IMR-90 (cell line): ENCODE measurements around the gene CAMTA1. TPM values are rescaled to one million over a fixed set of nuclear protein-coding genes. Genes with fewer than 3 reads are reported as not detected.

Experiments
- ATAC-seq: fragments of 200-7000 bp; cut with Tn5 transposase; 2 replicates; pipeline ENCODE4 v1.9.1; 2020; ENCODE audit warnings: low read depth, mild to moderate bottlenecking, moderate library complexity
- BruUV-seq: library from RNA; stranded (reverse); fragments of 400-500 nt; replicated peaks from 2 replicates; lab custom pipeline; 2021; lab: Mats Ljungman, UMichigan
- CTCF ChIA-PET: fragments of 300-600 bp; formaldehyde crosslinking; extraction: SDS; loops from one replicate; lab custom pipeline; 2021; ENCODE audit warnings: antibody characterized with exemption; lab: Yijun Ruan, JAX
- POLR2A ChIA-PET: fragments of 300-600 bp; sonication (Branson Sonifier 250); formaldehyde crosslinking; loops from one replicate; lab custom pipeline; 2022; ENCODE audit warnings: antibody characterized with exemption; ENCODE audit not compliant: unreplicated experiment; lab: Charles Lee
- DNase-seq: peaks from one replicate; pipeline ENCODE4 v3.0.0; 2013
- H2AFZ ChIP-seq: replicated peaks from 2 replicates; pipeline ENCODE3; 2013; ENCODE audit warnings: low read length, mild to moderate bottlenecking; ENCODE audit not compliant: poor library complexity
- H2AK5ac ChIP-seq: 2 replicates; pipeline ENCODE4 v1.6.1; 2013; ENCODE audit warnings: low read depth, low read length, inconsistent platforms
- H2AK9ac ChIP-seq: replicated peaks from 2 replicates; pipeline ENCODE3; 2013; ENCODE audit warnings: mild to moderate bottlenecking, low read depth, low read length, moderate library complexity; ENCODE audit not compliant: poor library complexity
- H2BK120ac ChIP-seq: 2 replicates; pipeline ENCODE4 v1.6.1; 2013; ENCODE audit warnings: low read depth, low read length, inconsistent platforms
- H2BK15ac ChIP-seq: 3 replicates; pipeline ENCODE4 v1.6.1; 2013; ENCODE audit warnings: low read depth, low read length, inconsistent platforms
- H2BK20ac ChIP-seq: 2 replicates; pipeline ENCODE4 v1.6.1; 2013; ENCODE audit warnings: low read depth, mild to moderate bottlenecking, inconsistent platforms, low read length, moderate library complexity
- H2BK5ac ChIP-seq: 2 replicates; pipeline ENCODE4 v1.6.1; 2013; ENCODE audit warnings: mild to moderate bottlenecking, low read depth, low read length, inconsistent platforms; ENCODE audit not compliant: poor library complexity, severe bottlenecking
- H3K14ac ChIP-seq: replicated peaks from 2 replicates; pipeline ENCODE4 v1.6.1; 2013; ENCODE audit warnings: low read depth, low read length, inconsistent platforms
- H3K18ac ChIP-seq: 2 replicates; pipeline ENCODE4 v1.6.1; 2013; ENCODE audit warnings: low read depth, low read length, control low read depth
- H3K23ac ChIP-seq: 2 replicates; pipeline ENCODE4 v1.6.1; 2013; ENCODE audit warnings: low read depth, low read length, inconsistent platforms
- H3K27ac ChIP-seq: 2 replicates; pipeline ENCODE4 v1.5.1; 2013; ENCODE audit warnings: mild to moderate bottlenecking, control low read depth, low read length; ENCODE audit not compliant: insufficient read depth
- H3K27me3 ChIP-seq: 2 replicates; pipeline ENCODE4 v1.6.1; 2013; ENCODE audit warnings: low read length; ENCODE audit not compliant: control insufficient read depth, insufficient read depth
- H3K36me3 ChIP-seq: 2 replicates; pipeline ENCODE4 v1.6.1; 2013; ENCODE audit warnings: low read length, mixed read lengths; ENCODE audit not compliant: control insufficient read depth, insufficient read depth
- H3K4ac ChIP-seq: 2 replicates; pipeline ENCODE4 v1.6.1; 2013; ENCODE audit warnings: low read depth, low read length, inconsistent platforms
- H3K4me1 ChIP-seq: 2 replicates; pipeline ENCODE4 v1.6.1; 2013; ENCODE audit warnings: low read length, mixed read lengths; ENCODE audit not compliant: control insufficient read depth, insufficient read depth
- H3K4me2 ChIP-seq: 2 replicates; pipeline ENCODE4 v1.6.1; 2013; ENCODE audit warnings: low read depth, mild to moderate bottlenecking, control low read depth, low read length, moderate library complexity
- H3K4me3 ChIP-seq: 2 replicates; pipeline ENCODE4 v1.5.1; 2013; ENCODE audit warnings: low read depth, mild to moderate bottlenecking, control low read depth, low read length, moderate library complexity; ENCODE audit not compliant: insufficient read depth
- H3K56ac ChIP-seq: 2 replicates; pipeline ENCODE4 v1.6.1; 2013; ENCODE audit warnings: low read length, inconsistent platforms; ENCODE audit not compliant: insufficient read depth; ENCODE audit errors: extremely low read depth
- H3K79me1 ChIP-seq, 2 experiments: 2 replicates each; pipeline ENCODE4 v1.6.1; 2013; ENCODE audit warnings: low read length in 2 of 2, inconsistent platforms in 1 of 2, low read depth in 1 of 2
- H3K9ac ChIP-seq: 2 replicates; pipeline ENCODE4 v1.6.1; 2013; ENCODE audit warnings: low read depth, low read length, control low read depth
- H3K9me1 ChIP-seq: 2 replicates; pipeline ENCODE4 v1.6.1; 2013; ENCODE audit warnings: low read length, inconsistent platforms; ENCODE audit not compliant: insufficient read depth
- H3K9me3 ChIP-seq: 2 replicates; pipeline ENCODE4 v1.6.1; 2013; ENCODE audit warnings: low read length; ENCODE audit not compliant: control insufficient read depth, insufficient read depth
- H4K20me1 ChIP-seq: 2 replicates; pipeline ENCODE4 v1.6.1; 2013; ENCODE audit warnings: low read length, inconsistent platforms; ENCODE audit not compliant: insufficient read depth
- H4K5ac ChIP-seq: 2 replicates; pipeline ENCODE4 v1.6.1; 2013; ENCODE audit warnings: mild to moderate bottlenecking, low read depth, low read length, control low read depth
- H4K8ac ChIP-seq, 2 experiments: 2 replicates each; pipeline ENCODE4 v1.6.1; 2013; ENCODE audit warnings: low read depth in 2 of 2, low read length in 2 of 2, control low read depth in 1 of 2, inconsistent platforms in 1 of 2
- H4K91ac ChIP-seq: 2 replicates; pipeline ENCODE4 v1.6.1; 2013; ENCODE audit warnings: low read depth, low read length, inconsistent platforms; ENCODE audit not compliant: insufficient read depth
- BHLHE40 ChIP-seq: fragments of 150-350 bp; IDR thresholded peaks from 2 replicates; pipeline ENCODE4 v1.6.1; 2016; ENCODE audit warnings: mild to moderate bottlenecking, low read depth, low read length
- CEBPB ChIP-seq: IDR thresholded peaks from 2 replicates; pipeline ENCODE4 v1.6.1; 2012; ENCODE audit warnings: low read depth, low read length, improper control_type of control experiment
- CHD1 ChIP-seq: IDR thresholded peaks from 2 replicates; pipeline ENCODE4 v1.6.1; 2012; ENCODE audit warnings: low read depth, low read length, improper control_type of control experiment
- ELK1 ChIP-seq: fragments of 150-350 bp; IDR thresholded peaks from 2 replicates; pipeline ENCODE4 v1.6.1; 2016; ENCODE audit warnings: low read depth, mild to moderate bottlenecking, low read length, moderate library complexity, borderline replicate concordance
- FOS ChIP-seq: fragments of 150-350 bp; IDR thresholded peaks from 2 replicates; pipeline ENCODE4 v1.6.1; 2016; ENCODE audit warnings: low read depth, low read length
- MAFK ChIP-seq: IDR thresholded peaks from 2 replicates; pipeline ENCODE4 v1.6.1; 2012; ENCODE audit warnings: low read depth, low read length, improper control_type of control experiment
- MAZ ChIP-seq: IDR thresholded peaks from 2 replicates; pipeline ENCODE4 v1.6.1; 2012; ENCODE audit warnings: low read depth, mild to moderate bottlenecking, low read length, improper control_type of control experiment, moderate library complexity, borderline replicate concordance
- MXI1 ChIP-seq: IDR thresholded peaks from 2 replicates; pipeline ENCODE4 v1.6.1; 2012; ENCODE audit warnings: low read depth, mild to moderate bottlenecking, low read length, moderate library complexity, borderline replicate concordance
- NFE2L2 ChIP-seq: fragments of 150-350 bp; IDR thresholded peaks from 2 replicates; pipeline ENCODE4 v1.6.1; 2016; ENCODE audit warnings: low read depth, mild to moderate bottlenecking, low read length
- POLR2A ChIP-seq: IDR thresholded peaks from 2 replicates; pipeline ENCODE4 v1.6.1; 2012; ENCODE audit warnings: mild to moderate bottlenecking, low read depth, low read length
- RAD21 ChIP-seq: IDR thresholded peaks from 2 replicates; pipeline ENCODE4 v1.6.1; 2012; ENCODE audit warnings: low read length, improper control_type of control experiment
- RCOR1 ChIP-seq: IDR thresholded peaks from 2 replicates; pipeline ENCODE4 v1.6.1; 2012; ENCODE audit warnings: mild to moderate bottlenecking, low read length, improper control_type of control experiment; ENCODE audit not compliant: insufficient replicate concordance
- RFX5 ChIP-seq: IDR thresholded peaks from 2 replicates; pipeline ENCODE4 v1.8.0; 2012; ENCODE audit warnings: low read depth, mild to moderate bottlenecking, low read length, moderate library complexity
- SMC3 ChIP-seq: fragments of 150-350 bp; IDR thresholded peaks from 2 replicates; pipeline ENCODE4 v1.6.1; 2016; ENCODE audit warnings: low read depth, mild to moderate bottlenecking, antibody characterized with exemption, low read length, moderate library complexity
- WGBS, 2 experiments: methylation state at CpG; one replicate each; pipeline versions ENCODE4 v1.1.5 to v1.1.7; 2013; ENCODE audit warnings: missing lambda C conversion rate in 2 of 2; ENCODE audit not compliant: insufficient read length in 1 of 2; ENCODE audit errors: extremely low coverage in 2 of 2; 5-methylcytosine and 5-hydroxymethylcytosine counted together
- dilution Hi-C: fragments of 300-500 bp; cut with HindIII; formaldehyde crosslinking; loops from one replicate; pipeline ENCODE4 v1.14.3; 2018; ENCODE audit warnings: low sequenced_read_pairs; ENCODE audit not compliant: unreplicated experiment
- in situ Hi-C: fragments of 300-500 bp; cut with MboI; formaldehyde crosslinking; loops from 3 replicates; pipeline ENCODE4 v1.14.3; 2019; ENCODE audit warnings: low sequenced_read_pairs, inconsistent platforms, mixed read lengths
- intact Hi-C: fragments of 100-400 bp; cut with micrococcal nuclease; formaldehyde crosslinking; loops from 2 replicates; pipeline ENCODE4 v1.10.0; 2022
- polyA plus RNA-seq, 3 experiments: library from polyadenylated mRNA; depleted of rRNA; stranded (reverse); fragments of >200 nt; gene quantifications; 2 replicates each; pipeline ENCODE4 v1.2.3, GENCODE V29; 2012; ENCODE audit warnings: low replicate concordance in 1 of 3
- total RNA-seq: library from RNA; depleted of rRNA; stranded (reverse); fragments of >200 nt; gene quantifications from 2 replicates; pipeline ENCODE4 v1.2.3, GENCODE V29; 2012
- TF ChIP-seq, protein P1 (sequence below): fragments of 150-350 bp; IDR thresholded peaks from 2 replicates; pipeline ENCODE4 v1.6.1; 2017; ENCODE audit warnings: mild to moderate bottlenecking, antibody characterized with exemption, low read length, low read depth
- TF ChIP-seq, protein P2 (sequence below): conservative IDR thresholded peaks from 2 replicates; pipeline ENCODE4 v1.5.1; 2012; ENCODE audit warnings: mild to moderate bottlenecking, low read depth, low read length, improper control_type of control experiment

CAMTA1 gene
- total and polyA plus RNA-seq, 2 of the 4 experiments (the other 2 are of a cell fraction), result 35.5 to 74.3 TPM

DNA sequence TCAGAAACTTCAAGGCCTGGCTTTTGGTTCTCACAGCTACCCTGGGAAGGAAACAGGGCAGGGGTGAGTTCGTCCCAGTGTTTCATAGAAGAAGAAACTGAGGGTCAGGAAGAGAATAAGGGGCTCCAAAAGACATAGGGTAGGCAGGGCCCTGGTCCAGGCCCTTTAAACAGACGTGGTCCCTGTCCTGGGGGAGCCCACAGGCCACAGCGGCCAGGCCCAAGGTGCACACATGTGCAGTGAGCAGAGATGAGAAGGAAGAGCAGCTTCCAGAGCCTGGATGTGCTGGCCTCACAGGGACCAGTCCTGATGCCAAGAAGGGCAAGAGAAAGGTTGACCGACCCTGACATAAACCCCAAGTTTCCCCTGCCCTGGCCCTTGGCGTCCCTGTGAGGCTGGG lies 690.4 kb downstream of the CAMTA1 start:
- Histone ChIP-seq H3K56ac (no peak overlapping the region), H2AK9ac (no peak overlapping the region), H3K9me1 (peaks cover 28% of the 10 kb centered on the region), H4K5ac (no peak overlapping the region), H3K18ac (no peak overlapping the region), H2BK15ac (peak overlapping the region; percentile 49; the same call in 1 of the 3 replicates), H3K9me3 (no peaks in the 10 kb centered on the region), H2BK5ac (no peak overlapping the region), H3K9ac (no peak overlapping the region), H3K36me3 (no peaks in the 10 kb centered on the region), H3K4me1 (peaks cover 35% of the 10 kb centered on the region), H4K8ac (no peak overlapping the region), H2BK120ac (peak overlapping the region; percentile 47; the same call in 1 of the 2 replicates), H4K20me1 (no peaks in the 10 kb centered on the region), H2AK5ac (peak overlapping the region; percentile 86; the same call in 1 of the 2 replicates), H3K27me3 (no peaks in the 10 kb centered on the region), H2BK20ac (no peak overlapping the region), H3K23ac (no peak overlapping the region), H3K27ac (no peak overlapping the region), H2AFZ (peak overlapping the region; percentile 45), H3K4ac (peak overlapping the region; percentile 17; the same call in 1 of the 2 replicates), H3K4me3 (no peak overlapping the region), H3K4me2 (no peak overlapping the region), H3K14ac (no peak overlapping the region), H3K79me1 (0 out of 4 replicates have a peak, but pooled peaks cover 0 to 6% of the 10 kb centered on the region in 2 experiments), H4K91ac (peak overlapping the region; percentile 81; the same call in 1 of the 2 replicates)
- BruUV-seq, result no TSS peak
- in situ Hi-C loops (no loop called here), intact Hi-C loops (loop anchor here (10.0 kb wide), 2 partner anchors 181 to 681 kb away; no protein-coding TSS in a partner anchor), dilution Hi-C loops (no loop called here)
- no peak for TF ChIP-seq BHLHE40
- no peak for TF ChIP-seq MXI1
- TF ChIP-seq ELK1, result no peak
- no peak for TF ChIP-seq MAZ
- TF ChIP-seq RAD21, result no peak
- no peak for TF ChIP-seq CEBPB
- no peak for TF ChIP-seq CHD1
- TF ChIP-seq FOS, result no peak
- no peak for TF ChIP-seq NFE2L2
- TF ChIP-seq RCOR1, result no peak
- TF ChIP-seq MAFK, result no peak
- TF ChIP-seq SMC3, result no peak
- no peak for TF ChIP-seq RFX5
- TF ChIP-seq POLR2A, result no peak
- TF ChIP-seq, protein P1, sequence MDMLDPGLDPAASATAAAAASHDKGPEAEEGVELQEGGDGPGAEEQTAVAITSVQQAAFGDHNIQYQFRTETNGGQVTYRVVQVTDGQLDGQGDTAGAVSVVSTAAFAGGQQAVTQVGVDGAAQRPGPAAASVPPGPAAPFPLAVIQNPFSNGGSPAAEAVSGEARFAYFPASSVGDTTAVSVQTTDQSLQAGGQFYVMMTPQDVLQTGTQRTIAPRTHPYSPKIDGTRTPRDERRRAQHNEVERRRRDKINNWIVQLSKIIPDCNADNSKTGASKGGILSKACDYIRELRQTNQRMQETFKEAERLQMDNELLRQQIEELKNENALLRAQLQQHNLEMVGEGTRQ, result no peak
- TF ChIP-seq, protein P2, sequence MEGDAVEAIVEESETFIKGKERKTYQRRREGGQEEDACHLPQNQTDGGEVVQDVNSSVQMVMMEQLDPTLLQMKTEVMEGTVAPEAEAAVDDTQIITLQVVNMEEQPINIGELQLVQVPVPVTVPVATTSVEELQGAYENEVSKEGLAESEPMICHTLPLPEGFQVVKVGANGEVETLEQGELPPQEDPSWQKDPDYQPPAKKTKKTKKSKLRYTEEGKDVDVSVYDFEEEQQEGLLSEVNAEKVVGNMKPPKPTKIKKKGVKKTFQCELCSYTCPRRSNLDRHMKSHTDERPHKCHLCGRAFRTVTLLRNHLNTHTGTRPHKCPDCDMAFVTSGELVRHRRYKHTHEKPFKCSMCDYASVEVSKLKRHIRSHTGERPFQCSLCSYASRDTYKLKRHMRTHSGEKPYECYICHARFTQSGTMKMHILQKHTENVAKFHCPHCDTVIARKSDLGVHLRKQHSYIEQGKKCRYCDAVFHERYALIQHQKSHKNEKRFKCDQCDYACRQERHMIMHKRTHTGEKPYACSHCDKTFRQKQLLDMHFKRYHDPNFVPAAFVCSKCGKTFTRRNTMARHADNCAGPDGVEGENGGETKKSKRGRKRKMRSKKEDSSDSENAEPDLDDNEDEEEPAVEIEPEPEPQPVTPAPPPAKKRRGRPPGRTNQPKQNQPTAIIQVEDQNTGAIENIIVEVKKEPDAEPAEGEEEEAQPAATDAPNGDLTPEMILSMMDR, result no peak
- ATAC-seq, result no peak
- CTCF ChIA-PET, result no interaction called here
- no peak for DNase-seq
- 92% methylated on average over 2 of the region's 5 CpGs; no CpG with 5 or more reads in 1 of the 2 experiments for WGBS, 2 experiments
- POLR2A ChIA-PET, result no interaction called here
